ENCODE results near the gene MCM3.

DNA sequence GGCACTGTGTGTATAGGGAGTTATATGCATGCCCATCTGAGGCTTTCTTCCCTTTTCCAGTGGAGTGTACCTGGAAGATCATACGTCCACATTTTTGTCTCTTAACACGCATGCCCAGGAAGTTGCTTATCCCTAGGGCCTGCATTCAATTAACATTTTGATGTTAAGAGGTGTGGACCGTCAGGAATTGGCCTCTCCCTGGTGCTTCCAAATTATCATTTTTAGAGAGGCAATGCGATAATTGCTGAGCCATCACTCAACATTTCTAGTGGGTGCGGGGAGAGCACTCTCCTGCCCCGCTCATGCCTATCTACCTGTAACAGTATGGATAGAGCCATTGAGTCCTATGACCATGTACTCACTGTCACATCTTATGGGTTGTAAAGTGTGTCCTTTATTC, 39.6 kb upstream of the MCM3 start:
- TF ChIP-seq BHLHE40 (IDR thresholded peaks at IDR 0.05; ENCODE audit: low read depth, low read length): no peak
- no peak for TF ChIP-seq CTCF (conservative IDR thresholded peaks at IDR 0.05; ENCODE audit: low read depth, low read length)
- TF ChIP-seq NFE2L2 (IDR thresholded peaks at IDR 0.05; ENCODE audit: low read depth, low read length): no peak
- no peak for TF ChIP-seq MXI1 (IDR thresholded peaks at IDR 0.05; ENCODE audit: borderline replicate concordance, low read depth, low read length)
- TF ChIP-seq CHD1 (IDR thresholded peaks at IDR 0.05; ENCODE audit: low read depth, low read length): no peak
- TF ChIP-seq, protein P1, sequence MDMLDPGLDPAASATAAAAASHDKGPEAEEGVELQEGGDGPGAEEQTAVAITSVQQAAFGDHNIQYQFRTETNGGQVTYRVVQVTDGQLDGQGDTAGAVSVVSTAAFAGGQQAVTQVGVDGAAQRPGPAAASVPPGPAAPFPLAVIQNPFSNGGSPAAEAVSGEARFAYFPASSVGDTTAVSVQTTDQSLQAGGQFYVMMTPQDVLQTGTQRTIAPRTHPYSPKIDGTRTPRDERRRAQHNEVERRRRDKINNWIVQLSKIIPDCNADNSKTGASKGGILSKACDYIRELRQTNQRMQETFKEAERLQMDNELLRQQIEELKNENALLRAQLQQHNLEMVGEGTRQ (IDR thresholded peaks at IDR 0.05; ENCODE audit: low read depth, low read length): no peak
- no peak for TF ChIP-seq CEBPB (IDR thresholded peaks at IDR 0.05; ENCODE audit: low read depth, low read length)

Data from IMR-90 (cell line).